ENCODE measurements around the gene SMCO4.

GRCh38 chr11:93559681-93560080, 16.5 kb upstream of the SMCO4 start:
- TF ChIP-seq, protein P1, sequence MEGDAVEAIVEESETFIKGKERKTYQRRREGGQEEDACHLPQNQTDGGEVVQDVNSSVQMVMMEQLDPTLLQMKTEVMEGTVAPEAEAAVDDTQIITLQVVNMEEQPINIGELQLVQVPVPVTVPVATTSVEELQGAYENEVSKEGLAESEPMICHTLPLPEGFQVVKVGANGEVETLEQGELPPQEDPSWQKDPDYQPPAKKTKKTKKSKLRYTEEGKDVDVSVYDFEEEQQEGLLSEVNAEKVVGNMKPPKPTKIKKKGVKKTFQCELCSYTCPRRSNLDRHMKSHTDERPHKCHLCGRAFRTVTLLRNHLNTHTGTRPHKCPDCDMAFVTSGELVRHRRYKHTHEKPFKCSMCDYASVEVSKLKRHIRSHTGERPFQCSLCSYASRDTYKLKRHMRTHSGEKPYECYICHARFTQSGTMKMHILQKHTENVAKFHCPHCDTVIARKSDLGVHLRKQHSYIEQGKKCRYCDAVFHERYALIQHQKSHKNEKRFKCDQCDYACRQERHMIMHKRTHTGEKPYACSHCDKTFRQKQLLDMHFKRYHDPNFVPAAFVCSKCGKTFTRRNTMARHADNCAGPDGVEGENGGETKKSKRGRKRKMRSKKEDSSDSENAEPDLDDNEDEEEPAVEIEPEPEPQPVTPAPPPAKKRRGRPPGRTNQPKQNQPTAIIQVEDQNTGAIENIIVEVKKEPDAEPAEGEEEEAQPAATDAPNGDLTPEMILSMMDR (IDR thresholded peaks at IDR 0.05), result no peak
- no peak for TF ChIP-seq POLR2A (IDR thresholded peaks at IDR 0.05)
